WTC11 (cell line): ENCODE results near the gene PAGE2. TPM values are rescaled to one million over a fixed set of nuclear protein-coding genes. Genes with fewer than 3 reads are reported as not detected.

Experiments used
- ATAC-seq: fragments of 200-7000 bp; cut with Tn5 transposase; 2 replicates; pipeline ENCODE4 v1.10.0; 2021; ENCODE audit warnings: mild to moderate bottlenecking, moderate library complexity
- CTCF ChIA-PET: fragments of 300-600 bp; sonication (Branson Sonifier 250); formaldehyde crosslinking; loops from one replicate; lab custom pipeline; 2021; ENCODE audit warnings: antibody characterized with exemption; lab: Charles Lee
- POLR2A ChIA-PET: fragments of 350-600 bp; sonication (Branson Sonifier 250); formaldehyde crosslinking; loops from one replicate; lab custom pipeline; 2021; ENCODE audit warnings: antibody characterized with exemption; lab: Charles Lee
- DNase-seq: peaks from one replicate; pipeline ENCODE4 v3.0.0; 2021; ENCODE audit warnings: low spot score
- H3K27ac Mint-ChIP-seq: 2 replicates; pipeline ENCODE4 v1.8.0; 2021; ENCODE audit warnings: mixed read lengths
- H3K27me3 Mint-ChIP-seq: 2 replicates; pipeline ENCODE4 v1.8.0; 2021; ENCODE audit warnings: low read depth, mild to moderate bottlenecking, moderate library complexity, mixed read lengths
- H3K36me3 Mint-ChIP-seq: 2 replicates; pipeline ENCODE4 v1.8.0; 2021; ENCODE audit warnings: mixed read lengths
- H3K4me1 Mint-ChIP-seq: 2 replicates; pipeline ENCODE4 v1.8.0; 2022; ENCODE audit warnings: mixed read lengths
- H3K4me3 Mint-ChIP-seq: 2 replicates; pipeline ENCODE4 v1.8.0; 2021; ENCODE audit warnings: mild to moderate bottlenecking, moderate library complexity, mixed read lengths
- H3K9me3 Mint-ChIP-seq: 2 replicates; pipeline ENCODE4 v1.8.0; 2021; ENCODE audit warnings: mixed read lengths
- ATF1 ChIP-seq: sonication (generic); formaldehyde crosslinking; IDR thresholded peaks from 2 replicates; pipeline ENCODE4 v1.8.1; 2023; ENCODE audit warnings: mild to moderate bottlenecking, moderate library complexity, missing genetic modification reagents
- ATF2 ChIP-seq: sonication (generic); formaldehyde crosslinking; IDR thresholded peaks from 2 replicates; pipeline ENCODE4 v1.8.1; 2022; ENCODE audit warnings: low read depth, missing genetic modification reagents, borderline replicate concordance
- CREM ChIP-seq: sonication (generic); formaldehyde crosslinking; IDR thresholded peaks from 2 replicates; pipeline ENCODE4 v1.8.1; 2022; ENCODE audit warnings: mild to moderate bottlenecking, missing genetic modification reagents, moderate library complexity
- ELF4 ChIP-seq: sonication (generic); formaldehyde crosslinking; IDR thresholded peaks from 2 replicates; pipeline ENCODE4 v1.8.1; 2022; ENCODE audit warnings: low read depth, mild to moderate bottlenecking, moderate library complexity, missing genetic modification reagents
- EMX1 ChIP-seq: fragments of 250-450 bp; sonication (Bioruptor Pico); IDR thresholded peaks from 2 replicates; pipeline ENCODE4 v1.8.0; 2021; ENCODE audit warnings: mild to moderate bottlenecking
- ERG ChIP-seq: fragments of 250-450 bp; sonication (Bioruptor Pico); IDR thresholded peaks from 2 replicates; pipeline ENCODE4 v1.8.0; 2021; ENCODE audit warnings: mild to moderate bottlenecking
- FOXJ3 ChIP-seq: sonication (generic); formaldehyde crosslinking; IDR thresholded peaks from 2 replicates; pipeline ENCODE4 v1.9.0; 2021; ENCODE audit warnings: missing genetic modification reagents, mild to moderate bottlenecking, borderline replicate concordance
- GRHL2 ChIP-seq: fragments of 250-450 bp; sonication (Bioruptor Pico); IDR thresholded peaks from 2 replicates; pipeline ENCODE4 v1.8.0; 2022; ENCODE audit warnings: mild to moderate bottlenecking, moderate library complexity; ENCODE audit not compliant: insufficient replicate concordance, severe bottlenecking
- GTF2I ChIP-seq: fragments of 250-450 bp; sonication (Bioruptor Pico); conservative IDR thresholded peaks from 2 replicates; pipeline ENCODE4 v1.4.0; 2021; ENCODE audit warnings: mild to moderate bottlenecking
- JAZF1 ChIP-seq: fragments of 250-450 bp; sonication (Bioruptor Pico); IDR thresholded peaks from 2 replicates; pipeline ENCODE4 v1.9.0; 2021; ENCODE audit warnings: moderate library complexity, mild to moderate bottlenecking, inconsistent platforms
- MAX ChIP-seq: sonication (generic); formaldehyde crosslinking; IDR thresholded peaks from 2 replicates; pipeline ENCODE4 v1.8.0; 2022; ENCODE audit warnings: mild to moderate bottlenecking, missing genetic modification reagents
- NFYB ChIP-seq: sonication (generic); formaldehyde crosslinking; conservative IDR thresholded peaks from 2 replicates; pipeline ENCODE4 v1.8.0; 2022; ENCODE audit warnings: low read depth, missing genetic modification reagents
- PRRX2 ChIP-seq: fragments of 250-450 bp; sonication (Bioruptor Pico); IDR thresholded peaks from 2 replicates; pipeline ENCODE4 v1.8.0; 2021; ENCODE audit warnings: mild to moderate bottlenecking
- RORB ChIP-seq: fragments of 250-450 bp; sonication (Bioruptor Pico); IDR thresholded peaks from 2 replicates; pipeline ENCODE4 v1.9.0; 2021; ENCODE audit warnings: mild to moderate bottlenecking
- SMAD3 ChIP-seq: sonication (generic); formaldehyde crosslinking; IDR thresholded peaks from 2 replicates; pipeline ENCODE4 v1.8.0; 2022; ENCODE audit warnings: missing genetic modification reagents, mild to moderate bottlenecking, borderline replicate concordance
- SMAD4 ChIP-seq: sonication (generic); formaldehyde crosslinking; IDR thresholded peaks from 2 replicates; pipeline ENCODE4 v1.8.0; 2022; ENCODE audit warnings: mild to moderate bottlenecking, missing genetic modification reagents
- ZBTB21 ChIP-seq: sonication (generic); formaldehyde crosslinking; IDR thresholded peaks from 2 replicates; pipeline ENCODE4 v1.8.1; 2023; ENCODE audit warnings: mild to moderate bottlenecking, missing genetic modification reagents, borderline replicate concordance
- ZNF219 ChIP-seq: sonication (generic); formaldehyde crosslinking; IDR thresholded peaks from 2 replicates; pipeline ENCODE4 v1.8.0; 2023; ENCODE audit warnings: missing genetic modification reagents, mild to moderate bottlenecking, borderline replicate concordance
- ZNF232 ChIP-seq: sonication (generic); formaldehyde crosslinking; IDR thresholded peaks from 2 replicates; pipeline ENCODE4 v1.8.0; 2022; ENCODE audit warnings: mild to moderate bottlenecking, missing genetic modification reagents
- ZNF317 ChIP-seq: sonication (generic); formaldehyde crosslinking; IDR thresholded peaks from 2 replicates; pipeline ENCODE4 v1.8.1; 2023; ENCODE audit warnings: low read depth, mild to moderate bottlenecking, moderate library complexity, missing genetic modification reagents, borderline replicate concordance
- ZNF425 ChIP-seq: fragments of 250-450 bp; sonication (Bioruptor Pico); conservative IDR thresholded peaks from 2 replicates; pipeline ENCODE4 v1.9.0; 2021; ENCODE audit warnings: mild to moderate bottlenecking
- ZSCAN18 ChIP-seq: fragments of 250-450 bp; sonication (Bioruptor Pico); IDR thresholded peaks from 2 replicates; pipeline ENCODE4 v2.1.2; 2022; ENCODE audit warnings: mild to moderate bottlenecking, moderate library complexity
- total RNA-seq: library from RNA; stranded (reverse); gene quantifications from 3 replicates; pipeline ENCODE4 v1.2.3, GENCODE V29; 2021

PAGE2 gene
- total RNA-seq, 1 experiment from 2014 or later = not detected

GRCh38 chrX:55127692-55128091 lies 38.9 kb downstream of the PAGE2 start:
- peaks cover 4% of the 10 kb centered on the region for H3K27me3 Mint-ChIP-seq
- no peaks in the 10 kb centered on the region for H3K36me3 Mint-ChIP-seq
- H3K9me3 Mint-ChIP-seq = no peaks in the 10 kb centered on the region
- H3K4me3 Mint-ChIP-seq = no peak overlapping the region
- ATAC-seq = no peak
- POLR2A ChIA-PET = no interaction called here
- H3K4me1 Mint-ChIP-seq = no peaks in the 10 kb centered on the region
- CTCF ChIA-PET = no interaction called here
- no peak overlapping the region for H3K27ac Mint-ChIP-seq
- TF ChIP-seq JAZF1 = no peak
- TF ChIP-seq SMAD4 (CRISPR knock-in tag) = no peak
- TF ChIP-seq ATF2 (CRISPR knock-in tag) = no peak
- no peak for TF ChIP-seq CREM (CRISPR knock-in tag)
- no peak for TF ChIP-seq GRHL2 (CRISPR knock-in tag)
- TF ChIP-seq MAX (CRISPR knock-in tag) = no peak
- no peak for TF ChIP-seq PRRX2 (CRISPR knock-in tag)
- no peak for TF ChIP-seq EMX1 (CRISPR knock-in tag)
- no peak for DNase-seq

GRCh38 chrX:55129361-55129760 lies 40.5 kb downstream of the PAGE2 start:
- Mint-ChIP-seq H3K27me3 (peaks cover 4% of the 10 kb centered on the region; the same call in 1 of the 2 replicates), H3K4me3 (no peak overlapping the region), H3K4me1 (no peaks in the 10 kb centered on the region), H3K27ac (no peak overlapping the region), H3K9me3 (no peaks in the 10 kb centered on the region), H3K36me3 (no peaks in the 10 kb centered on the region)
- DNase-seq (no peak), ATAC-seq (no peak)
- no peak for TF ChIP-seq FOXJ3 (CRISPR knock-in tag)
- TF ChIP-seq ERG = no peak
- no peak for TF ChIP-seq RORB (CRISPR knock-in tag)
- no peak for TF ChIP-seq ZSCAN18 (CRISPR knock-in tag)
- TF ChIP-seq ATF1 (CRISPR knock-in tag) = no peak
- TF ChIP-seq NFYB (CRISPR knock-in tag) = no peak
- TF ChIP-seq GTF2I (CRISPR knock-in tag) = no peak
- no peak for TF ChIP-seq ZNF317 (CRISPR knock-in tag)
- TF ChIP-seq ZNF232 (CRISPR knock-in tag) = no peak
- ChIA-PET POLR2A (no interaction called here), CTCF (no interaction called here)

- H3K9me3 Mint-ChIP-seq = no peaks in the 10 kb centered on the region
- no peaks in the 10 kb centered on the region for H3K36me3 Mint-ChIP-seq
- POLR2A ChIA-PET = no interaction called here
- no peaks in the 10 kb centered on the region; the same call in 1 of the 2 replicates for H3K27me3 Mint-ChIP-seq
- no peak overlapping the region for H3K4me3 Mint-ChIP-seq
- peaks cover 3% of the 10 kb centered on the region; the same call in 1 of the 2 replicates for H3K4me1 Mint-ChIP-seq
- no peak overlapping the region for H3K27ac Mint-ChIP-seq
- DNase-seq (no peak), ATAC-seq (no peak)
- TF ChIP-seq ELF4 (no peak), ZNF425 (CRISPR knock-in tag) (no peak), SMAD3 (CRISPR knock-in tag) (no peak), ZNF219 (CRISPR knock-in tag) (no peak), ZBTB21 (CRISPR knock-in tag) (no peak)
- CTCF ChIA-PET = no interaction called here
These were observed 41.7 kb downstream of the PAGE2 start for GRCh38 chrX:55130481-55130880.
